ENCODE measurements around the gene UBE2V1.
"Not testable (repeated sequence)": the region's sequence is repeated elsewhere in the genome, so short reads cannot be mapped to it uniquely, and the experiment has no call there.

Gene UBE2V1

DNA sequence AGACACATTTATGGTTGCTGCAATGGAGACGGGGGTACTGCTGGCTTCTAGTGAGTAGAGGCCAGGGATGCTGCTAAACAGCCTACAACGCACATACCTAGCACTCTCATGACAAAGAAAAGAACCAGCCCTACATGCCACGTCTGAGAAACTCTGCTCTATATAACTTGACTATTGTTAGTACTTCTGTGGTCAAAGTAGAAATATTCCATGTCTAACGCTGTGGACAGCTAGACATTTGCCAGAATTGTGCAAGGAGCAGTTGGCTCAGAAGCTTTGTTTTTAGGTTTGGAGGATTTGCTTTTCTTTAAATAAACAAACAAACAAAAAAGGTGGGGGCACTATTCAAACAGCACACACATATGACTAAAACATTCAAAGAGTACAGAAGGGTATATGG, 20.5 kb downstream of the UBE2V1 start:
- DNase-seq: no peak

DNA sequence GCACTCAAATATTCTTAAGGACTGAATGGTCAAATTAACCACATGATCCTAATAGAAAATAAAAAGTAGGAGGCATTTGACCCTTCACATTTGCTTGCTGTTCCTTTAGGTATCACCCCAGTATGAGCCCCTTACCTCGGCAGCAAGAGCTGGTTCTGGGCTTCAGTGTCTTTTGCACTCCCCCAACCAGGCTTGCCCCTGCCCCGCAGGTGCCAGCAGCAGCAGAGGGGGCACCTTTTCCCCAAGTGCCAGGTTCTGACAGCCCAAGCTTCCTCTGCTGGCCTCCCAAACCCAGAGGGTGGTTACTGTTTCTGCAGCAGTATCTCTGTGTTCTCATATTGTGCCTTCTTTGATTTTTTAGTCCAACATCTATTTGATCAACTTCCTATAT, 23.2 kb downstream of the UBE2V1 start:
- no peak for DNase-seq

DNA sequence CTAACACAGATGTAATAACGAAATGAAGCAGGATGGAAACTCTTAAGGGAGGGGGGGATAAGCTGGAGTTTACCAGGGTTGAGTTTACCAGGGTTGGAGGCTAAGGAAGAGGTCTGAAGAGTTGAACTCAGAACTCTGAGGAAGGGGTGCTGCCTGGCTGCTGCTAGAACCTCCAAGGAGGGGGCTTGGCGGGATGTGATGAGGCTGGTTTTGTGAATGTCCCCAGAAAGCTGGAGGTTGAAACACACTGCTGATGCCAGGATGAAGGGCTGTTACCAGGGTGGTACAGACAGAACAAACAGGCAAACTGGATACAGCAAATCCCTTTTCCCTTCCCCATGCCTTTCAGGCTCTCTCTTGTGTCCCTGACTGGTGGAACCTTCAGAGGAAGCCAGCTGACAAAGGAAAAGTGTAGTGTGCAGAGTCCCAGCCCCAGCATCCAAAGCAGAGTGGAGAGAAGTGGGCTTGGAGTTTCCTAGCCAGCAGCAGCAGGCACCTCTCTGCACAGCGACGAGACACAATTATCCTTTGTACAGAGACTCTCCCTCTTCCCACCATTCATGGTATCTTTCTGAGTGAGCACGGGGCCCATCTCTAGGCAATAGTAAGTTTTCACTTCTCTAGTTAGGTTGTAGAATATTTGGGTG, 23.7 kb downstream of the UBE2V1 start:
- DNase-seq: no peak

DNA sequence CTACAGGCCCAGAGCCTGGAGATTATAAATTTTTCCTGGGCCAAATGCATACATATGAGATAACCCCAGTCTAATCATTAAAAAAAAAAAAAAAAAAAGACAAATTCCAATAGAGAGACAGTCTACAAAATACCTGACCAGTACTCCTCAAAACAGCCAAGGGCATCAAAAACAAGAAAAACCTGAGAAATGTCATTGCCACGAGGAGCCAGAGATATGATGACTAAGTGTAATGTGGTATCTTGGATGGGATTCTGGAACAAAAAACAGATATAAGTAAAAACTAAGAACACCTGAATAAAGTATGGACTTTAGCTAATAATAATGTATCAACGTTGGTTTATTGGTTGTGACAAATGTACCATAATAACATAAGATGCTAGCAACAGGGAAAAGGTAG, 24.9 kb downstream of the UBE2V1 start:
- no peak for DNase-seq

DNA sequence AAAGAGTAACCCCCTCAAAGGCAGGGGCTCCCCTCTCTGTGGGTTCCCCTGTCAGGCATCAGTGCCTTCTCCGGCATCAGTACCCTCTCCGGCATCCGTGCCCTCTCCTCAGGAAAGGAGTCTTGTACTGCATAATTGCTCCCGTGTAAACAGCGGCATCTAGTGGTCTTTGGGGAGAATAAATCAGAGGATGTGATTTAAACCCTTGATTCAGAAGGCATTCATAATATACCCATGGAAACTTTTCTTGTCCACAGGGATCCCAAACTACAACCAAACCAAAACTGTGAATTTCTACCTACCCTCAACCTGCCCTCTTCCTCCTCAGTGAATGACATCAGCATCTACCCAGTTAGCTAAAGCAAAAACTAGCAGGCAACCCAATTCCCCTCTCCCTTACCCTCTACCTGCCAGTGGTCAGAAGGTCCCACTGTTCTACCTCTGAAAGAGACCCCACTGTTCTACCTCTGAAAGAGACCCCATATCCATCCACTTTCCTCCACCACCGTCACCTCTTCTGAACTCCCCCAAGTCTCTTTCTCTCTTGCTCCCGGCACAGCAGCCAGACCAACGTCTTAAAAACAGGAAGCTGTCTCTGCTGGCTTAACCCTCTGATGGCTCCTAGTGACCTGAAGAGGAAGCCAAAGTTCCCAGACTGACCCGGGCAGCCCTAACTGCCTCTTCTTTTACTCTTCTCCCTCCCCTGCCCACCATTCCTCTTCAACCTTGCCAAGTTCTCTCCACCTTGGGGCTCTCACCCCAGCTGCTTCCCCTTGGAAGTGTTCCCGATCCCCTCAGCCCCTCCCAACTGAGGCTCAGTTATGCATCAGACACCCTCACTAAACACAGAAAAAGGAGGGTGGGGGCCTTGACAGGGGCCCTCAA, 27.2 kb downstream of the UBE2V1 start:
- DNase-seq: peak; percentile 23

DNA sequence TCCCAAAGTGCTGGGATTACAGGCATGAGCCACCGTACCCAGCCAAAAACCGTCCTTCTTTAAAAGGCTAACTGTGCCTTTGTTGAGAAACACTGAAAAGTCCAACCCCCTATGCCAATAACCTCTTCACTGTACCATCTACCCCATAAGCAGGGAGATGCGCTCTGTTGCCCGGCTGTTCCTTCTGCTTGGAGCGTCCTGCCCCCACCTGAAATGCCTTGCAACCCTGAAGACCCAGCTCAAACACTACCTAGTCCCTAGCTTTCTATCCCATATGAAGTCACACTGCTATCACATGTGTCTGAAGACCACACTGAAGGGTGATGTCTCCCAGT, 27.8 kb downstream of the UBE2V1 start:
- no peak for DNase-seq

DNA sequence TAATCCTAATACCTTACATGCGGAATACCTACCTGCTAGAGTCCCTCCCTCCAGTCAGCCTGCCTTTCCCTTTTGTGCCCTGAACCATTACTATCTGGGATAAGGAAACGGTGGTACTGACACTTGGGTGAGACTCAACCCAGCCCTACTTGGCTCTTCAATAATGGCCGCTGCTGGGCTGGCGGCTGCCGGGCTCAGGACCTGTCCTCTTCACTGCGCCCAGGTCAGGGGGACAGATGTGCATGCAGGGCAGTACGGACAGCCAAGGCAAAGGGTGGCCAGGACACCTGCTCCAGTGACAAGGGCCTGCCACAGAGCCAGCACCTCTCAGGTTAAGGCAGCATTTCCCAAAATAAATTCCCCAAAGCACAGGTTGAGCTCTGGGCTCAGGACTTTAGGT, 29.9 kb downstream of the UBE2V1 start:
- DNase-seq: no peak

DNA sequence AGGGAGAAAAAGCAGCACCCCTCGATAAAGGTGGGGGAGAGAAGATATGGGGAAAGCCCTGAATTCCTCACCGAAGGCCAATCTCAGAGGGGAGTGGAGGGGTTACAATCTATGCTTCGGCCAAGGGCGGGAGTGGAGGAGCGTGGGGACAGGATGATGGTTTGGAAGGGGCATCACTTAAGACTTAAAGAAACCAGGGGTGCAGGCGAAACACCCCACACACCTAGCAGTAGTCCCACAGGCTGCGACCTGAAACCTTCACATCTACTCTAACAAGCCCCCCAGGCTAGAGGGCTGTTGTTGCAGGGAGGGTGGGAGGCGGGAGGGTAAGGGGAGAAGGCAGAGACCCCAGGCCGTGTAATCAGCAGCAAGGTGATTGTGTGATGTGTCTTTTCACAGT, 30.9 kb downstream of the UBE2V1 start:
- DNase-seq: not testable (repeated sequence)

DNA sequence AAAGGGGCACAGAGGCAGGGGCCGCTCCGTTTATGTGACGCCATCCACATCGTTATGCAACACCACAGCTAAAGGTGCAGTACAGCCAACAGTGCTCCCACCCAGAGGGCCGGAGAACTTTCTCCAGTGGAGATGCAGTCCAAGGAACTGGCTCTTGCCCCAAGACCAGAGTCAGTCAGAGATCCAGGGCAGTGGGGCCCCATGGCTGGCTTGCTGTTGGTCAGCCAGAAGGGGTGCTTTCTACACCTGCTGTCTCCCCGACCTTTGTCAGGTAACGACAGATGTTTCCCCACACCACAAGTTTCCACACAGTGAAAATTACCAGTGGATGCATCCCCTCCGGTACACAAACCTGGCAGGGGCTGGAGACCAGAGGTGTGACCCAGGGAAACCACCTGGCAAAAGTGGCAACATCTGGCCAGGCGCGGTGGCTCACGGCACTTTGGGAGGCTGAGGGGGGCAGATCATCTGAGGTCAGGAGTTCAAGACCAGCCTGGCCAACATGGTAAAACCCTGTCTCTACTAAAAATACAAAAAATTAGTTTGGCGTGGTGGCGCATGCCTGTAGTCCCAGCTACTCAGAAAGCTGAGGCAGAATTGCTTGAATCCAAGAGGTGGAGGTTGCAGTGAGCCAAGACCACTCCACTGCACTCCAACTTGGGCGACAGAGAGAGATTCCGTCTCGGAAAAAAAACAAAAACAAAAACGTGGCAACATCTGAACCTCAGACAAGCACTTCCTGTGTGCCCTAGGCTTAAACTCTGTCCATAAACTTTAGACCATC, 34.9 kb downstream of the UBE2V1 start:
- no peak for DNase-seq

DNA sequence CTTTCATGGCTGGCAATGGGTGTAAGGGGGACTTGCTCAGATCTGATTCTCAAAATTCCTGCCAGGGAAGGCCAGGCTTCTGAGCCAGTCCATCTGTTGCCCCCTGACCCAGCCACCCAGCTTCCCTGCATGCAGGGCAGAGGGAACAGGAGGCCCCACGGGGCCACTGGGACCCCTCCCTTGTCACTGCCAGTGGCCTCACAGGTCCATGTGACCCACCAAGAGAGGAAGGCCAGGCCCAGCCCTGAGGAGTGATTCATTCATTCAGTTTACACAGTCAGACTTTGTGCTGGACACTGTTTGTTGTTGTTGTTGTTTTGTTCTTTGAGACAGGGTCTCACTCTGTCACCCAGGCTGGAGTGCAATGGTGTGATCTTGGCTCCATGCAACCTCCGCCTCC, 39.5 kb downstream of the UBE2V1 start:
- DNase-seq: no peak

DNA sequence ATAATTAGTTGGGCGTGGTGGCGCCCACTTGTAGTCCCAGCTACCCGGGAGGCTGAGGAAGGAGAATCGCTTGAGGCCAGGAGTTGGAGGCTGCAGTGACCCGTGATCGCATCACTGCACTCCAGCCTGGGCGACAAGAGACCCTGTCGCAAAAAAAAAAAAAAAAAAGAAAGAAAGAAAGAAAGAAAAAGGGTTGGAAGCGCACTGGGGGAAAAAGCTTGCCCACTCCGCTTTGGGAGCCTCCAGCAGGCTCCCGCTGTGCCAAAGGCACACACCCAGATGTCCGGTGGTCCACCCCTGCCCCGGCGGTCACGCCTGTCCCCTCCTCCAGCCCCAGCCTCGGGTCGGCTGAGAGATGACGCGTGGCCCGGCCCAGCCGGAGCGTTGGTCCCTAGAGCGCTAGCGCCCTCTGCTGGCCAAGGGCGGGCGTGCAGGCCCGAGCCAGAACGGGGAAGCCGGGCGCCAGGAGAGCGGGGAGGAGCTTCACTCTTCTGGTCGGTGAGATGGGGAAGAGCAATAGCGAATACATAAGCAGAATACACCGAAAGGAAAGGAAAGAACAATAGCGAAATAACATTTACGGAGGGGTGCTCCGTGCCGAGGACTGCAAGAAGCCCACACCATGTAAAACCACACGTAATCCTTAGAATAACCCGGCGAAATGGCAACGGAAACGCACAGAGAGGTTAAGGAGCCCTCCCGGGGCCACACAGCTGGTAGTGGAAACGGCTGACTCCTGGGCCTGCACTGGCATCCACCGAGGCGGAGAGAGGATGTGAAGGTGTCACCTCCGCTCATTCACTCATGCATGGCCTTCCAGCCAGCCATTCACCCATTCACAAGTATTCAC, 41.7 kb downstream of the UBE2V1 start:
- peak; percentile 87 for DNase-seq

DNA sequence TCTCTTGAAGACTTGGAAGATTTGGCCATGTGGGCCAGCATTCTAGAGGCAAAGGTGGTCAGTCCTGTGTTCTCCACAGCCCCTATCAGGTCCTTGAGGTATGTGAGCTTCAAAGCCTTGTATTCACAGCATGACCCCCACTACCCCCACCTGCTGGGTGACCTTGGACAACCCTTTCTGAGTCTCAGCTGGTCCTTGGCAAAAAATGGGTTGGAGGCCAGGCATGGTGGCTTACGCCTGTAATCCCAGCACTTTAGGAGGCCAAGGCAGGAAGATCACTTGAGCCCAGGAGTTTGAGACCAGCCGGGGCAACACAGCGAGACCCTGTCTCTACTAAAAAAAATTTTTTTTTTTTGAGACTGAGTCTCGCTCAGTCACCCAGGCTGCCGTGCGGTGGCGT, 42.6 kb downstream of the UBE2V1 start:
- no peak for DNase-seq

DNA sequence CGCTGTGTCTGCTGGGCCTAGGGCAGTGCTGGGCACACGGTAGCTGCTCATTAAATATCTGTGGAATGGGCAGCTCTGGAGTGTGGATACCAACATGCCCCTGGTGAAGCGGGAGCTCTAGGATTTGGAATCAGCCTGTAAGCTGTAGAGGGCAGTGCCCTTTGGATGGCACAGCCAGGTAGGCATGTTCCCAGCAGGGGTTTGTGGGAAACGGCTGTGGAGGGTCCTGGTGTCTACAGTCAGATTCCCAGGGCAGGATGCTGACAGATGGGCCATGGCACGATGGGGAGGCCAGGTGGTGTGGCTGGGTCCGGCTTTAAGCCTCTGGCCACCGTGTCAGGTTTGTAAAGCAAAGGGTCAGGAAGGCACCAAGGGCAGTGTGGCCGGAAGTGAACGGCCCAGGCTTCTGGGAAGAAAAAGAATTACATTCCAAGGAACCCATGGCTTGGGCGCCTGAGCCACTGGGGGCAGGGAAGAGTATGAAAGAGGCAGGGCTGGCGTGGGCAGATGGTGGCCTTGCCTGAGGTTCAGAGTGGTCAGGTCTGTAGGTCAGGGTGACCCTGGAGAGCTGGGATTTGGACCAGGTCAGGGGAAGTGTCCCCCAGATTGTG, 44.8 kb downstream of the UBE2V1 start:
- no peak for DNase-seq

DNA sequence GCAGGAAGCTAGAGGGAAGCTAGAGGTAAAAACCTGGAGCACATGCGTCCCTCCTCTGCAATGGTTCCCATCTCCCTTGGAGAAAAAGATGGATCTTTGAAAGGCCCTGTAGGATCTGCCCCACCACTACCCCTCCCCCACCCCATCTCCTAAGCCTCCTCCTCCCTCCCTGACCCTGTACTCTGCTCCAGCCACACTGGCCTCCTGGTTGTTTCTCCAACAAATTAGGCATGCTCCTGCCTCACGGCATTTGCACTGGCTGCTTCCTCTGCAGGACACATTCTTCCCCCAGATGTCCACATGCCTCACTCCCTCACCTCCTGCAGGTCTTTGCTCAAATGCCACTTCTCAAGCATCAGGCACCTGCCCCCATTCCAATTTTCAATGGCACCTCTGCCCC, 45.5 kb downstream of the UBE2V1 start:
- no peak for DNase-seq

DNA sequence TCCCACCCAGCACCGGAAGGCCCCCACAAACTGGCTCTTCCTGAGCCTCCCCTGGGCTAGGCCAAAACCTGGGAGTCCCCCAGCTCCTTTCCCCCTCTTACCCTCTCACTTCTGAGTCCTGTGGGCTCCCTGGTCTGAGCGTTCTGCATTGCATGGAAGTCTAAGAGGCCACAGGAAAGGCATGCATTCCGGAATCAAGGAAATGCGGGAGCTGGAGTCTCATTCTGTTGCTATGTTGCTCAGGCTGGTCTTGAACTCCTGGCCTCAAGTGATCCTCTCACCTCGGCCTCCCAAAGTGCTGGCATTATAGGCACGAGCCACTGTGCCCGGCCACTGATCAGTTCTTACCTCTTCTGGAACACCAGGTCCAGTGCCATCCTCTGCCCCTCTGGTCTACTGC, 45.9 kb downstream of the UBE2V1 start:
- no peak for DNase-seq

DNA sequence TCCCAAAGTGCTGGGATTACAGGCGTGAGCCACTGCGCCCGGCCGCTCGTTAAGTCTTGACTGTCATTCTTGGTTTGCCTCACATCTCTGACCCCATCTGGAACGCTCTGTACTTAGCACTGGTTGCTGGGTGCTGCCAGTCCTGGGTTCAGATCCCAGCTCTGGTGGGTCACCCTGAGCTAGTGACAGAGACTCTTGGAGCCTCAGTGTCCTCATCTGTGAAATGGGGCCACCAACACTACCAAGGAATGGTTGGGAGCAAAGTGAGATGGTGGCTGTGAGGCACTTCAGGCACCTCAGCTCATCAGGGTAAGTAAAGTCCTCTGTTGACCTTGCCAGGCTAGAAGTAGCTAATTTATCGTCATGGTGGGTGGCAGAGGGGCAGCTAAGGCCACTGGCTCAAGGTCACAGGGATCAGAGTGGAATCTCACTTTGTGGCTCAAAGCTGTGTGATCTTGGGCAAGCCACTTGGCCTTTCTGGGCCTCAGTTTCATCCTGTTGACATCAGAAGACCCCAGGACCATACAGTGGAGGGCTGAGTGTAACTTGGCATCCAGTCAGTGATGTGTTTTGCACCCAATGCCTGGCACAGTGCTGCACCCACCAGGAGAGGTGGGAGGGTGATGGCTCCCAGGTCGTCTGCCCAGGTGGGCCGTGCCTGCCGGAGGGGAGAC, 46.7 kb downstream of the UBE2V1 start:
- no peak for DNase-seq

DNA sequence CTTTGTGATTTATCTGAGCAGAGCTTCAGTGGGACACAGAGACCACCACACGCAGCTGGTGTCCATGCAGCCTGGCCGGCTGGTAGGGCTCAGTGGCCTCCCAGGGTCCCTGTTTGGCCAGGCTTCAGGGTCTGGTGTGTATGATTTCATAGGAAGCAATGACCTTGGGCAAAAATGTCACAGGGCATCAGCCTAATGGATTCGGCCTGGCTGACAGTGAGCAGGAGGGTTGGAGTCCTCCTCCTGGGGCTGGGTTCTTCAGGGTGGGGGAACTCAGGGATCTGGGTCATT, 47.7 kb downstream of the UBE2V1 start:
- no peak for DNase-seq

DNA sequence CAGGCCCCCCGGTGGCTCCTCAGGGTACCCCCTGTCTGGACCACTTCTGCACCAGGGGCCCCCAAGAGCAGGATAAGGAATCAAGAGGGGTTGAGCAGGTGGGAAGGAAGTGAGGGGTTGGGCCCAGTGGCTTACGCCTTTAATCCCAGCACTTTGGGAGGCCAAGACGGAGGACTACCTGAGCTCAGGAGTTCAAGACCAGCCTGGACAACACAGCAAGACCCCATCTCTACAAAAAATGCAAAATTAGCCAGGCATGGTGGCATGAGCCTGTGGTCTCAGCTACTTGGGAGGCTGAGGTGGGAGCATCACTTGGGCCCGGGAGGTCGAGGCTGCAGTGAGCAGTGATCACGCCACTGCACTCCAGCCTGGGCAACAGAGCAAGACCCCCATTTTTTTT, 49.2 kb downstream of the UBE2V1 start:
- not testable (repeated sequence) for DNase-seq

DNA sequence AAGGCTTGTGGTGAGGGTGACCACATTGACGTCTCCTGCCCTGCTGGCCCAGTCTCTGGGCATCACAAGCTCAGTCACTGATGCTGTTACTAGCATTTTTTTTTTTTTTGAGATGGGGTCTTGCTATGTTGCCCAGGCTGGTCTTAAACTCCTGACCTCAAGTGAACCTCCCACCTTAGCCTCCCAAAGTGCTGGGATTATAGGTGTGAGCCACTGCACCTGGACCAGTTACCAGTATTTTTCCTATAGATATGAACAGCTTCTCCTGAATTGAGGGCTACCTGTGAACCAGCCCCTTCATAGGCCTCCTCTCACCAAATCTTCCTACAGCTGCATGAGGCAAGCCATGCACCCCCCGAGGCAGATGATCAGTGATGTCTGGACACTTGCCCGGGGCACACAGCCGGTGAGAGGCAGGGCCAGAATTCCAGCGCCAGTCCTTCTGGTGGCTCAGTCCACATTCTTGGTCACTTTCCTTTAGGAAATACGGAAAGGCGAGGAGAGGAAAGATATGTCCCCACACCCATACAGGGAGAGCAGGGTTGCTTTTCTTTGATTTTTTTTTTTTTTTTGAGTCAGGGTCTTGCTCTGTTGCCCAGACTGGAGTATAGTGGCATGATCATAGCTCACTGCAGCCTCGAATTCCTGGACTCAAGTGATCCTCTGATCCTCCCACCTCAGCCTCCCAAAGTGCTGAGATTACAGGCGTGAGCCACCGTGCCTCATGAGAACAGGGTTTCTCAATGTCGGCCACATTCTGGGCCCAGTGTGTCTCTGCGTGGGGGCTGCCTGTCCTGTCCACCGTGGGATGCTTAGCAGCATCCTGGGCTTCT, 50.7 kb downstream of the UBE2V1 start:
- no peak for DNase-seq

DNA sequence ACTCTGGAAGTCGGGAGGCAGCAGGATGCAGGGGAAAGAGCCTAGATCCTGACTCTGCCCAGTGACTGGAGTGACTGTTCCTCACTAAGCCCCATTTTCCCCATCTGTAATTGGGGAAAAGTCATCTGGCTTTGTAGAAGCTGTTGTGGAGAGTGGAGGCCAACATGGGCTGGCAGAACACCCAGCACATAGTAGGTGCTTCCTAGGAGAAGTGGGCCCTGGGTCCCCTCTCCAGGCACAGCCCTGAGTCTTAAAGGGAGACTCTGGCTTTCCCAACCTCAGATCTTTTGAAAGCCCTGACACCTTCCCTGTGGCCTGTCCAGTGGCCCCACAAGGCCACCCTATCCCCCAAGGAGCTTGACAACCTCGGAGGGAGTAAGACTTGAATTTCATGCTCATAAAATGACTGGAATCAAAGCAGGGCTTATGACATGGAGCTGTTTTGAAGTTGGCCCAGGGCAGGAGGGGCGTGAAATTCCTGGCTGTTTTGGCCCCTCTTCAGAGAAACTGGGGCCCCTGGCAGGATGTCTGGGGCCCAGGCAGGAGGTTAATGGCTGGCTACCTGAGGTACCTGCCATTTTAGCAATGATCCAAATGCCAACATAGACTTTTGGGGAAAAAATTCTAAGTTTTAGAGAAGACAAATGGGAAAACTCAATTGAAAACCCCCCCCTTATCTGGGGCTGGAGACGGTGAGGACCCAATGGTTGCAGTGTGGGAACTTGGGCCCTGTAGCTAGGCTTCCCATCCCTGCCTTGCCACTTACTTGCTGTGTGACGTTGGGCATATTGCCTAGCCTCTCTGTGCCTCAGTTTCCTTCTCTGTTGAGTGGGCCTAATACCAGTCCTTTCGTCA, 51.6 kb downstream of the UBE2V1 start:
- no peak for DNase-seq

All from stimulated activated CD4-positive, alpha-beta T cell treated with anti-CD3 and anti-CD28 coated beads, Interleukin-1b, Interleukin-23, amount 100 ng/mL, for 48 hours (primary cell).